ENCODE measurements around the gene HEG1. TPM values are rescaled to one million over a fixed set of nuclear protein-coding genes. Genes with fewer than 3 reads are reported as not detected.

The HEG1 gene
- total RNA-seq, 2 experiments from 2014 or later, result 6.0 to 7.9 TPM

- ChIA-PET POLR2A (no interaction called here), CTCF (interaction anchor here (0.6 to 1.7 kb wide), 2 partner anchors 9 to 505 kb away, joined by 3 to 5 read pairs; no protein-coding TSS in a partner anchor)
- Mint-ChIP-seq H3K4me1 (ENCODE audit: low read depth) (no peaks in the 10 kb centered on the region), H3K27me3 (peaks cover 2% of the 10 kb centered on the region), H3K9me3 (no peaks in the 10 kb centered on the region), H3K36me3 (no peaks in the 10 kb centered on the region), H3K27ac (no peak overlapping the region), H3K4me3 (no peak overlapping the region)
- intact Hi-C loops (cut with micrococcal nuclease), result no loop called here
- DNase-seq, result no peak
These were observed 24.3 kb upstream of the HEG1 start for GRCh38 chr3:125080077-125080476.

GRCh38 chr3:125079675-125080045 lies 23.9 kb upstream of the HEG1 start:
- peaks cover 2% of the 10 kb centered on the region for H3K27me3 Mint-ChIP-seq
- H3K4me3 Mint-ChIP-seq, result no peak overlapping the region
- ChIA-PET POLR2A (no interaction called here), CTCF (interaction anchor here (0.6 kb wide), 1 partner anchor 9 kb away, joined by 3 read pairs; no protein-coding TSS in a partner anchor)
- H3K4me1 Mint-ChIP-seq (ENCODE audit: low read depth), result no peaks in the 10 kb centered on the region
- H3K36me3 Mint-ChIP-seq, result no peaks in the 10 kb centered on the region
- no peaks in the 10 kb centered on the region for H3K9me3 Mint-ChIP-seq
- no peak for DNase-seq
- intact Hi-C loops (cut with micrococcal nuclease), result no loop called here
- H3K27ac Mint-ChIP-seq, result no peak overlapping the region

GRCh38 chr3:125078951-125079674 lies 23.3 kb upstream of the HEG1 start:
- intact Hi-C loops (cut with micrococcal nuclease), result no loop called here
- no peaks in the 10 kb centered on the region for H3K4me1 Mint-ChIP-seq (ENCODE audit: low read depth)
- ChIA-PET POLR2A (no interaction called here), CTCF (interaction anchor here (0.6 kb wide), 1 partner anchor 8 kb away, joined by 3 read pairs; no protein-coding TSS in a partner anchor)
- H3K36me3 Mint-ChIP-seq, result no peaks in the 10 kb centered on the region
- no peak for DNase-seq
- peaks cover 2% of the 10 kb centered on the region for H3K27me3 Mint-ChIP-seq
- H3K9me3 Mint-ChIP-seq, result no peaks in the 10 kb centered on the region
- no peak overlapping the region for H3K27ac Mint-ChIP-seq
- H3K4me3 Mint-ChIP-seq, result no peak overlapping the region

GRCh38 chr3:125077864-125078263 lies 22.1 kb upstream of the HEG1 start:
- H3K36me3 Mint-ChIP-seq, result no peaks in the 10 kb centered on the region
- H3K4me1 Mint-ChIP-seq (ENCODE audit: low read depth), result no peaks in the 10 kb centered on the region
- peaks cover 2% of the 10 kb centered on the region for H3K27me3 Mint-ChIP-seq
- no peaks in the 10 kb centered on the region for H3K9me3 Mint-ChIP-seq
- ChIA-PET POLR2A (no interaction called here), CTCF (no interaction called here)
- DNase-seq, result no peak
- no peak overlapping the region for H3K4me3 Mint-ChIP-seq
- intact Hi-C loops (cut with micrococcal nuclease), result no loop called here
- no peak overlapping the region for H3K27ac Mint-ChIP-seq

- intact Hi-C loops (cut with micrococcal nuclease), result no loop called here
- H3K36me3 Mint-ChIP-seq, result no peaks in the 10 kb centered on the region
- no peaks in the 10 kb centered on the region for H3K9me3 Mint-ChIP-seq
- peaks cover 2% of the 10 kb centered on the region for H3K27me3 Mint-ChIP-seq
- H3K4me3 Mint-ChIP-seq, result no peak overlapping the region
- no peaks in the 10 kb centered on the region for H3K4me1 Mint-ChIP-seq (ENCODE audit: low read depth)
- DNase-seq, result no peak
- ChIA-PET POLR2A (no interaction called here), CTCF (no interaction called here)
- H3K27ac Mint-ChIP-seq, result no peak overlapping the region
These were observed 20.7 kb upstream of the HEG1 start for GRCh38 chr3:125076464-125076863.

GRCh38 chr3:125075738-125076137 lies 19.9 kb upstream of the HEG1 start:
- ChIA-PET POLR2A (no interaction called here), CTCF (no interaction called here)
- Mint-ChIP-seq H3K4me1 (ENCODE audit: low read depth) (no peaks in the 10 kb centered on the region), H3K27ac (no peak overlapping the region), H3K27me3 (peaks cover 2% of the 10 kb centered on the region), H3K36me3 (no peaks in the 10 kb centered on the region), H3K4me3 (no peak overlapping the region), H3K9me3 (no peaks in the 10 kb centered on the region)
- intact Hi-C loops (cut with micrococcal nuclease), result no loop called here
- DNase-seq, result no peak

- H3K36me3 Mint-ChIP-seq, result no peaks in the 10 kb centered on the region
- ChIA-PET POLR2A (no interaction called here), CTCF (interaction anchor here (1.3 kb wide), 1 partner anchor 15 kb away, joined by 3 read pairs; no protein-coding TSS in a partner anchor)
- no peak overlapping the region for H3K27ac Mint-ChIP-seq
- no peak overlapping the region for H3K4me3 Mint-ChIP-seq
- H3K27me3 Mint-ChIP-seq, result no peaks in the 10 kb centered on the region
- H3K4me1 Mint-ChIP-seq (ENCODE audit: low read depth), result peaks cover 4% of the 10 kb centered on the region
- DNase-seq, result no peak
- intact Hi-C loops (cut with micrococcal nuclease), result no loop called here
- H3K9me3 Mint-ChIP-seq, result no peaks in the 10 kb centered on the region
These were observed 17.7 kb upstream of the HEG1 start for GRCh38 chr3:125073390-125073905.

- H3K4me1 Mint-ChIP-seq (ENCODE audit: low read depth), result peaks cover 4% of the 10 kb centered on the region
- no peaks in the 10 kb centered on the region for H3K27me3 Mint-ChIP-seq
- no peak overlapping the region for H3K4me3 Mint-ChIP-seq
- no peaks in the 10 kb centered on the region for H3K9me3 Mint-ChIP-seq
- DNase-seq, result no peak
- intact Hi-C loops (cut with micrococcal nuclease), result no loop called here
- H3K36me3 Mint-ChIP-seq, result no peaks in the 10 kb centered on the region
- CTCF ChIA-PET, result no interaction called here
- H3K27ac Mint-ChIP-seq, result no peak overlapping the region
- POLR2A ChIA-PET, result no interaction called here
These were observed 17.1 kb upstream of the HEG1 start for GRCh38 chr3:125072749-125073389.

GRCh38 chr3:125072301-125072700 lies 16.5 kb upstream of the HEG1 start:
- Mint-ChIP-seq H3K36me3 (no peaks in the 10 kb centered on the region), H3K9me3 (no peaks in the 10 kb centered on the region), H3K27me3 (no peaks in the 10 kb centered on the region), H3K4me3 (no peak overlapping the region), H3K4me1 (ENCODE audit: low read depth) (peaks cover 4% of the 10 kb centered on the region), H3K27ac (no peak overlapping the region)
- intact Hi-C loops (cut with micrococcal nuclease), result no loop called here
- DNase-seq, result no peak
- POLR2A ChIA-PET, result no interaction called here
- CTCF ChIA-PET, result no interaction called here

GRCh38 chr3:125069968-125070745 lies 14.4 kb upstream of the HEG1 start:
- H3K27ac Mint-ChIP-seq, result no peak overlapping the region
- H3K9me3 Mint-ChIP-seq, result no peaks in the 10 kb centered on the region
- ChIA-PET CTCF (no interaction called here), POLR2A (no interaction called here)
- DNase-seq, result no peak
- peaks cover 4% of the 10 kb centered on the region for H3K4me1 Mint-ChIP-seq (ENCODE audit: low read depth)
- intact Hi-C loops (cut with micrococcal nuclease), result no loop called here
- no peaks in the 10 kb centered on the region for H3K36me3 Mint-ChIP-seq
- no peak overlapping the region for H3K4me3 Mint-ChIP-seq
- H3K27me3 Mint-ChIP-seq, result no peaks in the 10 kb centered on the region

- H3K27me3 Mint-ChIP-seq, result no peaks in the 10 kb centered on the region
- ChIA-PET CTCF (no interaction called here), POLR2A (no interaction called here)
- DNase-seq, result no peak
- H3K27ac Mint-ChIP-seq, result no peak overlapping the region
- H3K36me3 Mint-ChIP-seq, result no peaks in the 10 kb centered on the region
- intact Hi-C loops (cut with micrococcal nuclease), result no loop called here
- no peaks in the 10 kb centered on the region for H3K9me3 Mint-ChIP-seq
- peaks cover 4% of the 10 kb centered on the region for H3K4me1 Mint-ChIP-seq (ENCODE audit: low read depth)
- H3K4me3 Mint-ChIP-seq, result no peak overlapping the region
These were observed 13.7 kb upstream of the HEG1 start for GRCh38 chr3:125069452-125069851.

GRCh38 chr3:125068265-125068664 lies 12.5 kb upstream of the HEG1 start:
- Mint-ChIP-seq H3K27me3 (peaks cover 4% of the 10 kb centered on the region), H3K4me3 (no peak overlapping the region), H3K36me3 (no peaks in the 10 kb centered on the region), H3K9me3 (no peaks in the 10 kb centered on the region), H3K27ac (no peak overlapping the region), H3K4me1 (ENCODE audit: low read depth) (peaks cover 4% of the 10 kb centered on the region)
- intact Hi-C loops (cut with micrococcal nuclease), result no loop called here
- ChIA-PET CTCF (no interaction called here), POLR2A (no interaction called here)
- DNase-seq, result no peak

All from activated CD4-positive, alpha-beta memory T cell treated with anti-CD3 and anti-CD28 coated beads for 36 hours (primary cell).